Measurements from ENCODE around the gene KLHL13. TPM values are rescaled to one million over a fixed set of nuclear protein-coding genes. Genes with fewer than 3 reads are reported as not detected.
"Not testable (repeated sequence)": the region's sequence is repeated elsewhere in the genome, so short reads cannot be mapped to it uniquely, and the experiment has no call there.

Gene KLHL13
- total RNA-seq, 1 experiment from 2014 or later = 0.64 TPM

DNA sequence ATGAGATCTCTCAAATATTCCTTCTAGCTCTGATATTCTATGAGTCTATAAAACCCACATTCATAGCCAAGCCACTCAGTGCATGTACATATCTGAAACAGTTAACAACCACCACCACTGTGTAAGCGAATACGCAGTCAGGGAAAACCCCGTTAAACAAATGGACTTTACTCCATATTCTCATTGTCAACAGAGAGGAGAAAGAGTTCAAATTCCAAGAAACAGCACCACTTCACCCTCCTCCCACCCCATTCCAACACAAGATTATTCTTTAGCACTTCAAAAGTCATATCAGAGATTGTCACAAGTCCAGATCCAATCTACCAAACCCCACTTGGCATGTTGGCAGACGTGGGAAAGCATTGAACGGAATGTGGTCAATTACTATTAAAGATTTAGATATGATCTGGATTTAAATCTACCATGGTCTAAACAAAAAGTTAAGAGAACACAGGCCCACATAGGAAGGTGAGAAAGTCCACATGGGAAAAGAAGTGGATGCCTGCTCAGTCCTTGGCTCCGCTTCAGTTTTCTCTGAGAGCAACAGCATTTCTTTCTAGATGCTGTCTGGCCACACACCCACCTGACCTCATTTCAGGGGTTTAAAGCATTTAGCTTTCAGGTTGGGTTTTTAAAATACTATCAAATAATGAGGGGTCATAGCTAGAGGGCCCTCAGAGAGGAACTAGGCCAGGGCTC lies 39.8 kb upstream of the KLHL13 start:
- H3K4me3 Mint-ChIP-seq (ENCODE audit: low read depth, unreplicated experiment) = no peak overlapping the region
- intact Hi-C loops (cut with micrococcal nuclease; ENCODE audit: unreplicated experiment) = no loop called here
- H3K4me1 Mint-ChIP-seq (ENCODE audit: low read depth, unreplicated experiment) = no peaks in the 10 kb centered on the region
- H3K36me3 Mint-ChIP-seq (ENCODE audit: insufficient read depth, unreplicated experiment) = no peaks in the 10 kb centered on the region
- DNase-seq = no peak
- BruUV-seq (replicated peaks) = no TSS peak
- CTCF ChIA-PET = no interaction called here
- TF ChIP-seq, protein P1, sequence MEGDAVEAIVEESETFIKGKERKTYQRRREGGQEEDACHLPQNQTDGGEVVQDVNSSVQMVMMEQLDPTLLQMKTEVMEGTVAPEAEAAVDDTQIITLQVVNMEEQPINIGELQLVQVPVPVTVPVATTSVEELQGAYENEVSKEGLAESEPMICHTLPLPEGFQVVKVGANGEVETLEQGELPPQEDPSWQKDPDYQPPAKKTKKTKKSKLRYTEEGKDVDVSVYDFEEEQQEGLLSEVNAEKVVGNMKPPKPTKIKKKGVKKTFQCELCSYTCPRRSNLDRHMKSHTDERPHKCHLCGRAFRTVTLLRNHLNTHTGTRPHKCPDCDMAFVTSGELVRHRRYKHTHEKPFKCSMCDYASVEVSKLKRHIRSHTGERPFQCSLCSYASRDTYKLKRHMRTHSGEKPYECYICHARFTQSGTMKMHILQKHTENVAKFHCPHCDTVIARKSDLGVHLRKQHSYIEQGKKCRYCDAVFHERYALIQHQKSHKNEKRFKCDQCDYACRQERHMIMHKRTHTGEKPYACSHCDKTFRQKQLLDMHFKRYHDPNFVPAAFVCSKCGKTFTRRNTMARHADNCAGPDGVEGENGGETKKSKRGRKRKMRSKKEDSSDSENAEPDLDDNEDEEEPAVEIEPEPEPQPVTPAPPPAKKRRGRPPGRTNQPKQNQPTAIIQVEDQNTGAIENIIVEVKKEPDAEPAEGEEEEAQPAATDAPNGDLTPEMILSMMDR (IDR thresholded peaks at IDR 0.05; ENCODE audit: unreplicated experiment) = no peak
- no peak overlapping the region for H3K27ac Mint-ChIP-seq (ENCODE audit: unreplicated experiment)
- H3K9me3 Mint-ChIP-seq (ENCODE audit: low read depth, unreplicated experiment) = no peaks in the 10 kb centered on the region
- H3K27me3 Mint-ChIP-seq (ENCODE audit: unreplicated experiment) = no peaks in the 10 kb centered on the region

DNA sequence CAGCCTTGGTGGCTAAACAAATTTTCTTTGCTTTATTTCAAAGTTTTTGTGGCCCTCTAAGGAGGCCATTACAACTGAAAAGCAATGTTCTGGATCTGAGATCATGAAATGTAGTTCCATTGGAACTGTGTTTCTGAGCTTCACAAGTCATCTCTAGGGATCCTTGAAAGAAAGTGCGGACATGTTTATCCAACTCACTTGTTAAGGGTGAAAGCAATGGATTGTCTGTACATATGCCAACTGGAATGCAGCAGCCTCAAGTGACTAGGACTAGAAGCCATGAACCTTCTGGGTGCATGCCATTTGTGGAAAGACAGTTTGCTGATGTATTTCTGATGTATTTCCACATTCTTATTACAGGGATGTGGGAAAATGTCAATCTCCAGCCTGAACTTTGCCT lies 36.7 kb upstream of the KLHL13 start:
- CTCF ChIA-PET = no interaction called here

DNA sequence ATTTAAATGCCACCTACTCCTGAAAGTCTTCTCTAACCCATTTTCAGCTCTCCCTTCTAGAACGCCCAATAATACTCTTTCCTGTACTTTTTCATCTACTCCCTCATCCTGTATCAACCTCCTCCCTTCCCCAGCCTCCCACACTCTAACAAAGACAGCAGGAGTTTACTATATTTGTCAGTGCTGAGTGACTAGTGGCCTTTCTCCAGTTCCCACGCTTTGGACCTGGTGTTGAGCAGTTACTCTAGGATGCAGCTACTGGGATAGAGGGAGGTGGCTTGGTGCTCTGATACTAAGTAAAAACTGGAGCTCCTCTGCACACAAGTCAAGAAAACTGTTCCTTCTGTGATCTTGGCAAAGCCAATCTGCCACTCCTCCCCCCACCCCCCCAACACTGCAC lies 36.1 kb upstream of the KLHL13 start:
- H3K9me3 Mint-ChIP-seq (ENCODE audit: low read depth, unreplicated experiment) = no peaks in the 10 kb centered on the region
- BruUV-seq (replicated peaks) = no TSS peak
- H3K27ac Mint-ChIP-seq (ENCODE audit: unreplicated experiment) = no peak overlapping the region

More for the DNA sequence above, 36.7 kb upstream of the KLHL13 start:
- Mint-ChIP-seq H3K4me3 (ENCODE audit: low read depth, unreplicated experiment) (no peak overlapping the region), H3K4me1 (ENCODE audit: low read depth, unreplicated experiment) (no peaks in the 10 kb centered on the region), H3K27me3 (ENCODE audit: unreplicated experiment) (no peaks in the 10 kb centered on the region), H3K9me3 (ENCODE audit: low read depth, unreplicated experiment) (no peaks in the 10 kb centered on the region), H3K27ac (ENCODE audit: unreplicated experiment) (no peak overlapping the region), H3K36me3 (ENCODE audit: insufficient read depth, unreplicated experiment) (no peaks in the 10 kb centered on the region)
- intact Hi-C loops (cut with micrococcal nuclease; ENCODE audit: unreplicated experiment) = no loop called here
- no peak for DNase-seq
- TF ChIP-seq, protein P1 (IDR thresholded peaks at IDR 0.05; ENCODE audit: unreplicated experiment) = no peak
- BruUV-seq (replicated peaks) = no TSS peak

DNA sequence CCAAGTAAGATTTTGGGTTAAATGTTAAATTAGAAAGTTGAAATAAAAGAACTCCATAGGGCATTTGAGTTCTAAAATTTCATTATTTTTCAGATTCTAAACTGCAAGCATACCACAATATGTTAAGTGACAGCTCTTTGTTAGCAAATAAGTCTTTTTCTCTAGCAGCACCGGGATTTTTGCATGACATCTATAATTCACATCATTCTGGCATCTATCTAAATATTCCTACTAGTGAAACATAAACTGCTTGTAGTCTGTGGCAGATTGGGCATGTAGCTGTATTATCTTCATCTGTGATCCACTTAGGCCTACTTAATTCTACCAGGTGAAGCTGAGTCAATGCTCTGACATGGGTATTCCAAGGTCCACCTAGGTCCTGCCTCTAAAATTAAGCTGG lies 32.1 kb upstream of the KLHL13 start:
- no peak overlapping the region for H3K27ac Mint-ChIP-seq (ENCODE audit: unreplicated experiment)
- H3K36me3 Mint-ChIP-seq (ENCODE audit: insufficient read depth, unreplicated experiment) = no peaks in the 10 kb centered on the region
- H3K4me3 Mint-ChIP-seq (ENCODE audit: low read depth, unreplicated experiment) = no peak overlapping the region
- DNase-seq = no peak
- TF ChIP-seq, protein P1 (IDR thresholded peaks at IDR 0.05; ENCODE audit: unreplicated experiment) = no peak
- CTCF ChIA-PET = no interaction called here
- H3K4me1 Mint-ChIP-seq (ENCODE audit: low read depth, unreplicated experiment) = no peaks in the 10 kb centered on the region
- H3K27me3 Mint-ChIP-seq (ENCODE audit: unreplicated experiment) = no peaks in the 10 kb centered on the region
- H3K9me3 Mint-ChIP-seq (ENCODE audit: low read depth, unreplicated experiment) = no peaks in the 10 kb centered on the region
- intact Hi-C loops (cut with micrococcal nuclease; ENCODE audit: unreplicated experiment) = no loop called here
- BruUV-seq (replicated peaks) = no TSS peak

More for the DNA sequence above, 36.1 kb upstream of the KLHL13 start:
- TF ChIP-seq, protein P1 (IDR thresholded peaks at IDR 0.05; ENCODE audit: unreplicated experiment) = no peak
- CTCF ChIA-PET = no interaction called here
- H3K36me3 Mint-ChIP-seq (ENCODE audit: insufficient read depth, unreplicated experiment) = no peaks in the 10 kb centered on the region
- no peak for DNase-seq
- no peaks in the 10 kb centered on the region for H3K4me1 Mint-ChIP-seq (ENCODE audit: low read depth, unreplicated experiment)
- H3K4me3 Mint-ChIP-seq (ENCODE audit: low read depth, unreplicated experiment) = no peak overlapping the region
- intact Hi-C loops (cut with micrococcal nuclease; ENCODE audit: unreplicated experiment) = no loop called here
- H3K27me3 Mint-ChIP-seq (ENCODE audit: unreplicated experiment) = no peaks in the 10 kb centered on the region

DNA sequence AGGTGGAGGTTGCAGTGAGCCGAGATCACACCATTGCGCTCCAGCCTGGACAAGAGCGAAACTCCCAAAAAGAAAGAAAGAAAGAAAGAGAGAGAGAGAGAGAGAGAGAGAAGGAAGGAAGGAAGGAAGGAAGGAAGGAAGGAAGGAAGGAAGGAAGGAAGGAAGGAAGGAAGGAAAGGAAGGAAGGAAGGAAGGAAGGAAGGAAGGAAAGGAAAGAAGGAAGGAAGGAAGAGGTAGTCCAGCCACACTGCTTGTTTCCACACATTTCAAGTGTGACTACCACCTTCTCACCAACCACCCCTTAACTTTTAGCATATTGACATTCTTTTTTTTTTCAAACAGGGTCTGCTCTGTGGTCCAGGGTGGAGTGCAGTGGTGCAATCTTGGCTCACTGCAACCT lies 31.2 kb upstream of the KLHL13 start:
- CTCF ChIA-PET; H3K4me1 Mint-ChIP-seq (ENCODE audit: low read depth, unreplicated experiment); DNase-seq; BruUV-seq (replicated peaks); intact Hi-C loops (cut with micrococcal nuclease; ENCODE audit: unreplicated experiment); H3K27ac Mint-ChIP-seq (ENCODE audit: unreplicated experiment); H3K27me3 Mint-ChIP-seq (ENCODE audit: unreplicated experiment); H3K36me3 Mint-ChIP-seq (ENCODE audit: insufficient read depth, unreplicated experiment); H3K4me3 Mint-ChIP-seq (ENCODE audit: low read depth, unreplicated experiment); H3K9me3 Mint-ChIP-seq (ENCODE audit: low read depth, unreplicated experiment): not testable (repeated sequence)
